WTC11 (cell line): Measurements from ENCODE around the gene ZFP3. TPM values are rescaled to one million over a fixed set of nuclear protein-coding genes. Genes with fewer than 3 reads are reported as not detected.

Experiments used
- ATAC-seq: fragments of 200-7000 bp; cut with Tn5 transposase; 2 replicates; pipeline ENCODE4 v1.10.0; 2021; ENCODE audit warnings: mild to moderate bottlenecking, moderate library complexity
- CTCF ChIA-PET: fragments of 300-600 bp; sonication (Branson Sonifier 250); formaldehyde crosslinking; loops from one replicate; lab custom pipeline; 2021; ENCODE audit warnings: antibody characterized with exemption; lab: Charles Lee
- POLR2A ChIA-PET: fragments of 350-600 bp; sonication (Branson Sonifier 250); formaldehyde crosslinking; loops from one replicate; lab custom pipeline; 2021; ENCODE audit warnings: antibody characterized with exemption; lab: Charles Lee
- DNase-seq: peaks from one replicate; pipeline ENCODE4 v3.0.0; 2021; ENCODE audit warnings: low spot score
- H3K27ac Mint-ChIP-seq: 2 replicates; pipeline ENCODE4 v1.8.0; 2021; ENCODE audit warnings: mixed read lengths
- H3K27me3 Mint-ChIP-seq: 2 replicates; pipeline ENCODE4 v1.8.0; 2021; ENCODE audit warnings: low read depth, mild to moderate bottlenecking, moderate library complexity, mixed read lengths
- H3K36me3 Mint-ChIP-seq: 2 replicates; pipeline ENCODE4 v1.8.0; 2021; ENCODE audit warnings: mixed read lengths
- H3K4me1 Mint-ChIP-seq: 2 replicates; pipeline ENCODE4 v1.8.0; 2022; ENCODE audit warnings: mixed read lengths
- H3K4me3 Mint-ChIP-seq: 2 replicates; pipeline ENCODE4 v1.8.0; 2021; ENCODE audit warnings: mild to moderate bottlenecking, moderate library complexity, mixed read lengths
- H3K9me3 Mint-ChIP-seq: 2 replicates; pipeline ENCODE4 v1.8.0; 2021; ENCODE audit warnings: mixed read lengths
- EMX1 ChIP-seq: fragments of 250-450 bp; sonication (Bioruptor Pico); IDR thresholded peaks from 2 replicates; pipeline ENCODE4 v1.8.0; 2021; ENCODE audit warnings: mild to moderate bottlenecking
- NFATC4 ChIP-seq: fragments of 250-450 bp; sonication (Bioruptor Pico); IDR thresholded peaks from 2 replicates; pipeline ENCODE4 v1.9.0; 2021; ENCODE audit warnings: mild to moderate bottlenecking
- SMAD3 ChIP-seq: sonication (generic); formaldehyde crosslinking; IDR thresholded peaks from 2 replicates; pipeline ENCODE4 v1.8.0; 2022; ENCODE audit warnings: missing genetic modification reagents, mild to moderate bottlenecking, borderline replicate concordance
- SOX15 ChIP-seq: fragments of 250-450 bp; sonication (Bioruptor Pico); IDR thresholded peaks from 2 replicates; pipeline ENCODE4 v1.9.0; 2021; ENCODE audit warnings: mild to moderate bottlenecking
- SP1 ChIP-seq: sonication (generic); formaldehyde crosslinking; conservative IDR thresholded peaks from 2 replicates; pipeline ENCODE4 v1.8.1; 2022; ENCODE audit warnings: missing genetic modification reagents
- ZBTB21 ChIP-seq: sonication (generic); formaldehyde crosslinking; IDR thresholded peaks from 2 replicates; pipeline ENCODE4 v1.8.1; 2023; ENCODE audit warnings: mild to moderate bottlenecking, missing genetic modification reagents, borderline replicate concordance
- ZNF121 ChIP-seq: sonication (generic); formaldehyde crosslinking; IDR thresholded peaks from 2 replicates; pipeline ENCODE4 v1.8.0; 2023; ENCODE audit warnings: missing genetic modification reagents
- ZNF138 ChIP-seq: sonication (generic); formaldehyde crosslinking; conservative IDR thresholded peaks from 2 replicates; pipeline ENCODE4 v1.8.1; 2022; ENCODE audit warnings: mild to moderate bottlenecking, moderate library complexity, missing genetic modification reagents
- total RNA-seq: library from RNA; stranded (reverse); gene quantifications from 3 replicates; pipeline ENCODE4 v1.2.3, GENCODE V29; 2021
- TF ChIP-seq, protein P1 (sequence below): sonication (generic); formaldehyde crosslinking; IDR thresholded peaks from 2 replicates; pipeline ENCODE4 v1.8.0; 2023; ENCODE audit warnings: missing genetic modification reagents, mild to moderate bottlenecking, borderline replicate concordance
- TF ChIP-seq, protein P2 (sequence below): sonication (generic); formaldehyde crosslinking; IDR thresholded peaks from 2 replicates; pipeline ENCODE4 v1.8.0; 2023; ENCODE audit warnings: missing genetic modification reagents
- TF ChIP-seq, protein P3 (sequence below): sonication (generic); formaldehyde crosslinking; IDR thresholded peaks from 2 replicates; pipeline ENCODE4 v1.8.0; 2022; ENCODE audit warnings: mild to moderate bottlenecking, missing genetic modification reagents
- TF ChIP-seq, protein P4 (sequence below): sonication (generic); formaldehyde crosslinking; IDR thresholded peaks from 2 replicates; pipeline ENCODE4 v1.8.1; 2023; ENCODE audit warnings: mild to moderate bottlenecking, moderate library complexity, missing genetic modification reagents
- TF ChIP-seq, protein P5 (sequence below): sonication (generic); formaldehyde crosslinking; IDR thresholded peaks from 2 replicates; pipeline ENCODE4 v1.8.1; 2023; ENCODE audit warnings: mild to moderate bottlenecking, missing genetic modification reagents
- TF ChIP-seq, protein P6 (sequence below): sonication (generic); formaldehyde crosslinking; IDR thresholded peaks from 2 replicates; pipeline ENCODE4 v1.8.1; 2023; ENCODE audit warnings: mild to moderate bottlenecking, missing genetic modification reagents, borderline replicate concordance
- TF ChIP-seq, protein P7 (sequence below): fragments of 250-450 bp; sonication (Bioruptor Pico); conservative IDR thresholded peaks from 2 replicates; pipeline ENCODE4 v1.9.0; 2021; ENCODE audit warnings: mild to moderate bottlenecking

The ZFP3 gene
- total RNA-seq, 1 experiment from 2014 or later, result 0.66 TPM

DNA sequence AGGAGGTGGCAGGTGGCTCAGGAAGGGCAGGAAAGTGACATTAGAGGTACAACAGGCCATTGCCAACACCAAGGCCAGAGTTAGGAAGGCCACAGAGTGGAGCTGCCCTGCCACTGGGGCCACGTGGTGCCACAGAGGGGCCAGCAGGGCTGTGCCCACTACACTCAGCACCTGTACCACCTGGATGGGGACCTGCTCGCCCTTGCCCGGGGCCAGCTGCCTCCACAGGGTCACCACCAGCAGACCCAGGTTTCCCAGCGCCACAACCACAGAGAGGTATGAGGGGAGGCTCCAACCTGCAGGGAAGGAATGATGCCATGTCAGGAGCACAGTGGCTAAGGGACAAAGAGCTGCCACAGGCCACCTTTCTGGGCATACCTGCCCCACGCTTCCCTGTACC is 44.2 kb upstream of the ZFP3 start:
- H3K36me3 Mint-ChIP-seq, result no peaks in the 10 kb centered on the region
- POLR2A ChIA-PET, result no interaction called here
- peaks cover 26% of the 10 kb centered on the region for H3K27me3 Mint-ChIP-seq
- CTCF ChIA-PET, result interaction anchor here (1.2 to 2.9 kb wide), 3 partner anchors 28 to 125 kb away, joined by 5 to 23 read pairs (median 10); no protein-coding TSS in a partner anchor
- no peak overlapping the region for H3K4me3 Mint-ChIP-seq
- no peaks in the 10 kb centered on the region for H3K9me3 Mint-ChIP-seq
- H3K4me1 Mint-ChIP-seq, result no peaks in the 10 kb centered on the region
- DNase-seq (no peak), ATAC-seq (no peak)
- no peak overlapping the region for H3K27ac Mint-ChIP-seq
- TF ChIP-seq, protein P1, sequence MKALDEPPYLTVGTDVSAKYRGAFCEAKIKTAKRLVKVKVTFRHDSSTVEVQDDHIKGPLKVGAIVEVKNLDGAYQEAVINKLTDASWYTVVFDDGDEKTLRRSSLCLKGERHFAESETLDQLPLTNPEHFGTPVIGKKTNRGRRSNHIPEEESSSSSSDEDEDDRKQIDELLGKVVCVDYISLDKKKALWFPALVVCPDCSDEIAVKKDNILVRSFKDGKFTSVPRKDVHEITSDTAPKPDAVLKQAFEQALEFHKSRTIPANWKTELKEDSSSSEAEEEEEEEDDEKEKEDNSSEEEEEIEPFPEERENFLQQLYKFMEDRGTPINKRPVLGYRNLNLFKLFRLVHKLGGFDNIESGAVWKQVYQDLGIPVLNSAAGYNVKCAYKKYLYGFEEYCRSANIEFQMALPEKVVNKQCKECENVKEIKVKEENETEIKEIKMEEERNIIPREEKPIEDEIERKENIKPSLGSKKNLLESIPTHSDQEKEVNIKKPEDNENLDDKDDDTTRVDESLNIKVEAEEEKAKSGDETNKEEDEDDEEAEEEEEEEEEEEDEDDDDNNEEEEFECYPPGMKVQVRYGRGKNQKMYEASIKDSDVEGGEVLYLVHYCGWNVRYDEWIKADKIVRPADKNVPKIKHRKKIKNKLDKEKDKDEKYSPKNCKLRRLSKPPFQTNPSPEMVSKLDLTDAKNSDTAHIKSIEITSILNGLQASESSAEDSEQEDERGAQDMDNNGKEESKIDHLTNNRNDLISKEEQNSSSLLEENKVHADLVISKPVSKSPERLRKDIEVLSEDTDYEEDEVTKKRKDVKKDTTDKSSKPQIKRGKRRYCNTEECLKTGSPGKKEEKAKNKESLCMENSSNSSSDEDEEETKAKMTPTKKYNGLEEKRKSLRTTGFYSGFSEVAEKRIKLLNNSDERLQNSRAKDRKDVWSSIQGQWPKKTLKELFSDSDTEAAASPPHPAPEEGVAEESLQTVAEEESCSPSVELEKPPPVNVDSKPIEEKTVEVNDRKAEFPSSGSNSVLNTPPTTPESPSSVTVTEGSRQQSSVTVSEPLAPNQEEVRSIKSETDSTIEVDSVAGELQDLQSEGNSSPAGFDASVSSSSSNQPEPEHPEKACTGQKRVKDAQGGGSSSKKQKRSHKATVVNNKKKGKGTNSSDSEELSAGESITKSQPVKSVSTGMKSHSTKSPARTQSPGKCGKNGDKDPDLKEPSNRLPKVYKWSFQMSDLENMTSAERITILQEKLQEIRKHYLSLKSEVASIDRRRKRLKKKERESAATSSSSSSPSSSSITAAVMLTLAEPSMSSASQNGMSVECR (CRISPR knock-in tag), result no peak
- TF ChIP-seq, protein P2, sequence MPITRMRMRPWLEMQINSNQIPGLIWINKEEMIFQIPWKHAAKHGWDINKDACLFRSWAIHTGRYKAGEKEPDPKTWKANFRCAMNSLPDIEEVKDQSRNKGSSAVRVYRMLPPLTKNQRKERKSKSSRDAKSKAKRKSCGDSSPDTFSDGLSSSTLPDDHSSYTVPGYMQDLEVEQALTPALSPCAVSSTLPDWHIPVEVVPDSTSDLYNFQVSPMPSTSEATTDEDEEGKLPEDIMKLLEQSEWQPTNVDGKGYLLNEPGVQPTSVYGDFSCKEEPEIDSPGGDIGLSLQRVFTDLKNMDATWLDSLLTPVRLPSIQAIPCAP (CRISPR knock-in tag), result no peak
- TF ChIP-seq, protein P3, sequence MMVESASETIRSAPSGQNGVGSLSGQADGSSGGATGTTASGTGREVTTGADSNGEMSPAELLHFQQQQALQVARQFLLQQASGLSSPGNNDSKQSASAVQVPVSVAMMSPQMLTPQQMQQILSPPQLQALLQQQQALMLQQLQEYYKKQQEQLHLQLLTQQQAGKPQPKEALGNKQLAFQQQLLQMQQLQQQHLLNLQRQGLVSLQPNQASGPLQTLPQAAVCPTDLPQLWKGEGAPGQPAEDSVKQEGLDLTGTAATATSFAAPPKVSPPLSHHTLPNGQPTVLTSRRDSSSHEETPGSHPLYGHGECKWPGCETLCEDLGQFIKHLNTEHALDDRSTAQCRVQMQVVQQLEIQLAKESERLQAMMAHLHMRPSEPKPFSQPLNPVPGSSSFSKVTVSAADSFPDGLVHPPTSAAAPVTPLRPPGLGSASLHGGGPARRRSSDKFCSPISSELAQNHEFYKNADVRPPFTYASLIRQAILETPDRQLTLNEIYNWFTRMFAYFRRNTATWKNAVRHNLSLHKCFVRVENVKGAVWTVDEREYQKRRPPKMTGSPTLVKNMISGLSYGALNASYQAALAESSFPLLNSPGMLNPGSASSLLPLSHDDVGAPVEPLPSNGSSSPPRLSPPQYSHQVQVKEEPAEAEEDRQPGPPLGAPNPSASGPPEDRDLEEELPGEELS (CRISPR knock-in tag), result no peak
- no peak for TF ChIP-seq SOX15 (CRISPR knock-in tag)
- TF ChIP-seq NFATC4 (CRISPR knock-in tag), result no peak
- TF ChIP-seq, protein P4, sequence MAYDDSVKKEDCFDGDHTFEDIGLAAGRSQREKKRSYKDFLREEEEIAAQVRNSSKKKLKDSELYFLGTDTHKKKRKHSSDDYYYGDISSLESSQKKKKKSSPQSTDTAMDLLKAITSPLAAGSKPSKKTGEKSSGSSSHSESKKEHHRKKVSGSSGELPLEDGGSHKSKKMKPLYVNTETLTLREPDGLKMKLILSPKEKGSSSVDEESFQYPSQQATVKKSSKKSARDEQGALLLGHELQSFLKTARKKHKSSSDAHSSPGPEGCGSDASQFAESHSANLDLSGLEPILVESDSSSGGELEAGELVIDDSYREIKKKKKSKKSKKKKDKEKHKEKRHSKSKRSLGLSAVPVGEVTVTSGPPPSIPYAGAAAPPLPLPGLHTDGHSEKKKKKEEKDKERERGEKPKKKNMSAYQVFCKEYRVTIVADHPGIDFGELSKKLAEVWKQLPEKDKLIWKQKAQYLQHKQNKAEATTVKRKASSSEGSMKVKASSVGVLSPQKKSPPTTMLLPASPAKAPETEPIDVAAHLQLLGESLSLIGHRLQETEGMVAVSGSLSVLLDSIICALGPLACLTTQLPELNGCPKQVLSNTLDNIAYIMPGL (CRISPR knock-in tag), result no peak
- TF ChIP-seq, protein P5, sequence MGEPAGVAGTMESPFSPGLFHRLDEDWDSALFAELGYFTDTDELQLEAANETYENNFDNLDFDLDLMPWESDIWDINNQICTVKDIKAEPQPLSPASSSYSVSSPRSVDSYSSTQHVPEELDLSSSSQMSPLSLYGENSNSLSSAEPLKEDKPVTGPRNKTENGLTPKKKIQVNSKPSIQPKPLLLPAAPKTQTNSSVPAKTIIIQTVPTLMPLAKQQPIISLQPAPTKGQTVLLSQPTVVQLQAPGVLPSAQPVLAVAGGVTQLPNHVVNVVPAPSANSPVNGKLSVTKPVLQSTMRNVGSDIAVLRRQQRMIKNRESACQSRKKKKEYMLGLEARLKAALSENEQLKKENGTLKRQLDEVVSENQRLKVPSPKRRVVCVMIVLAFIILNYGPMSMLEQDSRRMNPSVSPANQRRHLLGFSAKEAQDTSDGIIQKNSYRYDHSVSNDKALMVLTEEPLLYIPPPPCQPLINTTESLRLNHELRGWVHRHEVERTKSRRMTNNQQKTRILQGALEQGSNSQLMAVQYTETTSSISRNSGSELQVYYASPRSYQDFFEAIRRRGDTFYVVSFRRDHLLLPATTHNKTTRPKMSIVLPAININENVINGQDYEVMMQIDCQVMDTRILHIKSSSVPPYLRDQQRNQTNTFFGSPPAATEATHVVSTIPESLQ (CRISPR knock-in tag), result no peak
- TF ChIP-seq, protein P6, sequence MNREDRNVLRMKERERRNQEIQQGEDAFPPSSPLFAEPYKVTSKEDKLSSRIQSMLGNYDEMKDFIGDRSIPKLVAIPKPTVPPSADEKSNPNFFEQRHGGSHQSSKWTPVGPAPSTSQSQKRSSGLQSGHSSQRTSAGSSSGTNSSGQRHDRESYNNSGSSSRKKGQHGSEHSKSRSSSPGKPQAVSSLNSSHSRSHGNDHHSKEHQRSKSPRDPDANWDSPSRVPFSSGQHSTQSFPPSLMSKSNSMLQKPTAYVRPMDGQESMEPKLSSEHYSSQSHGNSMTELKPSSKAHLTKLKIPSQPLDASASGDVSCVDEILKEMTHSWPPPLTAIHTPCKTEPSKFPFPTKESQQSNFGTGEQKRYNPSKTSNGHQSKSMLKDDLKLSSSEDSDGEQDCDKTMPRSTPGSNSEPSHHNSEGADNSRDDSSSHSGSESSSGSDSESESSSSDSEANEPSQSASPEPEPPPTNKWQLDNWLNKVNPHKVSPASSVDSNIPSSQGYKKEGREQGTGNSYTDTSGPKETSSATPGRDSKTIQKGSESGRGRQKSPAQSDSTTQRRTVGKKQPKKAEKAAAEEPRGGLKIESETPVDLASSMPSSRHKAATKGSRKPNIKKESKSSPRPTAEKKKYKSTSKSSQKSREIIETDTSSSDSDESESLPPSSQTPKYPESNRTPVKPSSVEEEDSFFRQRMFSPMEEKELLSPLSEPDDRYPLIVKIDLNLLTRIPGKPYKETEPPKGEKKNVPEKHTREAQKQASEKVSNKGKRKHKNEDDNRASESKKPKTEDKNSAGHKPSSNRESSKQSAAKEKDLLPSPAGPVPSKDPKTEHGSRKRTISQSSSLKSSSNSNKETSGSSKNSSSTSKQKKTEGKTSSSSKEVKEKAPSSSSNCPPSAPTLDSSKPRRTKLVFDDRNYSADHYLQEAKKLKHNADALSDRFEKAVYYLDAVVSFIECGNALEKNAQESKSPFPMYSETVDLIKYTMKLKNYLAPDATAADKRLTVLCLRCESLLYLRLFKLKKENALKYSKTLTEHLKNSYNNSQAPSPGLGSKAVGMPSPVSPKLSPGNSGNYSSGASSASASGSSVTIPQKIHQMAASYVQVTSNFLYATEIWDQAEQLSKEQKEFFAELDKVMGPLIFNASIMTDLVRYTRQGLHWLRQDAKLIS, result no peak
- TF ChIP-seq, protein P7, sequence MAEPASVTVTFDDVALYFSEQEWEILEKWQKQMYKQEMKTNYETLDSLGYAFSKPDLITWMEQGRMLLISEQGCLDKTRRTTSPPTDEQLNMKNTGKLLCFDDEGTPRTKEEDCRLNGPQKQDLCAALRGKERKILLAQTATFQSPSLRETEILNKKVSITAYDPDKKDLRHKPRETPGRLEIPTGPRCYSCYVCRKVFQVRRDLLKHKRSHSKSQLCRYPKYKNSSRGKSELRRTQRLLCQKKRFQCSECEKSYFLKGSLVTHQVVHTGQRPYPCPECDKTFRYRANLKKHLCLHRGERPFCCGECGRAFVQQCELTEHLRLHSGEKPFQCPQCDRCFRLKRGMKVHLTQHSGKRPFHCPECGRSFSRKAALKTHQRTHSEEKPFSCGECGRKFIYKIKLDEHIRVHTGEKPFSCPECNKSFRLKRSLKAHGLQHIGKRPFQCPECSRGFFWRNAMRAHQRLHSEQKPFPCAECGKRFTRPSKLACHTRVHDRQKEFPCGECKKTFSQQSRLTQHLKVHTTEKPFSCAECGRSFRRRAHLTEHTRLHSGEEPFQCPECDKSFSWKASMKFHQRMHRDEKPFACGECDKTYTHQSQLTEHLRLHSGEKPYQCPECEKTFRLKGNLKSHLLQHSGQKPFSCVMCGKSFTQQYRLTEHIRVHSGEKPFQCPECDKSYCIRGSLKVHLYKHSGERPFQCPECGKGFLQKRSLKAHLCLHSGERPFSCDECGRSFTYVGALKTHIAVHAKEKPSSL, result no peak
- TF ChIP-seq SMAD3 (CRISPR knock-in tag), result no peak
- TF ChIP-seq SP1, result no peak
- TF ChIP-seq ZNF121 (CRISPR knock-in tag), result no peak
- no peak for TF ChIP-seq ZBTB21 (CRISPR knock-in tag)
- no peak for TF ChIP-seq EMX1 (CRISPR knock-in tag)
- TF ChIP-seq ZNF138, result no peak
